Endothelial cell of umbilical vein (primary cell): ENCODE results near the gene PDLIM1. TPM values are rescaled to one million over a fixed set of nuclear protein-coding genes. Genes with fewer than 3 reads are reported as not detected.

Experiments used
- BruUV-seq: library from RNA; stranded (reverse); fragments of 400-500 nt; replicated peaks from 2 replicates; lab custom pipeline; 2021; lab: Mats Ljungman, UMichigan
- CTCF ChIA-PET: fragments of 300-600, 350-600 bp; sonication (Branson Sonifier 250); formaldehyde crosslinking; loops from one replicate; lab custom pipeline; 2021; ENCODE audit warnings: antibody characterized with exemption, inconsistent platforms; lab: Charles Lee
- POLR2A ChIA-PET: fragments of 300-600, 350-600 bp; sonication (Branson Sonifier 250); formaldehyde crosslinking; loops from one replicate; lab custom pipeline; 2021; ENCODE audit warnings: antibody characterized with exemption, inconsistent platforms; lab: Charles Lee
- DNase-seq: peaks from one replicate; pipeline ENCODE4 v3.0.0-alpha.2; 2011; ENCODE audit warnings: low read depth, low spot score
- FAIRE-seq: peaks from 2 replicates; lab custom pipeline; 2011; peaks lifted over from hg19 to GRCh38; lab: Jason Lieb, UNC
- H2AFZ ChIP-seq: 2 replicates; pipeline ENCODE4 v1.6.0; 2012; ENCODE audit warnings: low read depth, low read length, control low read depth, inconsistent platforms
- H3K27ac ChIP-seq: 2 replicates; pipeline ENCODE4 v1.5.1; 2011; ENCODE audit warnings: low read depth, mild to moderate bottlenecking, control low read depth, low read length, moderate library complexity; ENCODE audit not compliant: insufficient read depth
- H3K27me3 ChIP-seq, 2 experiments: 2 replicates each; pipeline versions ENCODE4 v1.6.0 to v1.6.1; 2011; ENCODE audit warnings: low read length in 2 of 2, mixed read lengths in 1 of 2; ENCODE audit not compliant: control insufficient read depth in 2 of 2, insufficient read depth in 2 of 2
- H3K36me3 ChIP-seq, 2 experiments: 2 replicates in 1 of 2; 3 replicates in 1 of 2; pipeline ENCODE4 v1.5.1; 2011; ENCODE audit warnings: low read length in 2 of 2, mild to moderate bottlenecking in 1 of 2, moderate library complexity in 1 of 2; ENCODE audit not compliant: control insufficient read depth in 2 of 2, insufficient read depth in 2 of 2; ENCODE audit errors: extremely low read depth in 1 of 2
- H3K4me1 ChIP-seq: 3 replicates; pipeline ENCODE4 v1.5.1; 2011; ENCODE audit warnings: mild to moderate bottlenecking, low read length; ENCODE audit not compliant: control insufficient read depth, insufficient read depth; ENCODE audit errors: extremely low read depth
- H3K4me2 ChIP-seq: 2 replicates; pipeline ENCODE4 v1.6.1; 2011; ENCODE audit warnings: low read length, control low read depth, mixed read lengths; ENCODE audit not compliant: insufficient read depth
- H3K4me3 ChIP-seq, 3 experiments: fragments of 200-600 bp in 1 of 3; sonication (generic), shearing (Covaris generic) in 1 of 3; replicated peaks in 1 of 3; 2 replicates each; pipeline ENCODE4 v1.5.1; 2011 to 2016; ENCODE audit warnings: control low read depth in 3 of 3, low read length in 3 of 3, mild to moderate bottlenecking in 2 of 3, inconsistent platforms in 1 of 3, low read depth in 1 of 3, moderate library complexity in 1 of 3; ENCODE audit not compliant: insufficient read depth in 1 of 3
- H3K79me2 ChIP-seq: 2 replicates; pipeline ENCODE4 v1.6.0; 2012; ENCODE audit warnings: low read length, inconsistent platforms; ENCODE audit not compliant: control insufficient read depth, insufficient read depth
- H3K9ac ChIP-seq: replicated peaks from 2 replicates; pipeline ENCODE3; 2011; ENCODE audit warnings: low read length, control low read depth; ENCODE audit not compliant: insufficient read depth; ENCODE audit errors: extremely low read depth
- H3K9me1 ChIP-seq: replicated peaks from 3 replicates; pipeline ENCODE4 v1.6.0; 2011; ENCODE audit warnings: mild to moderate bottlenecking, low read length; ENCODE audit not compliant: control insufficient read depth, insufficient read depth; ENCODE audit errors: extremely low read depth
- H3K9me3 ChIP-seq: replicated peaks from 2 replicates; pipeline ENCODE4 v1.5.1; 2012; ENCODE audit warnings: low read length, inconsistent platforms; ENCODE audit not compliant: control insufficient read depth, insufficient read depth
- H4K20me1 ChIP-seq: replicated peaks from 2 replicates; pipeline ENCODE3; 2011; ENCODE audit warnings: mild to moderate bottlenecking, low read length; ENCODE audit not compliant: control insufficient read depth, insufficient read depth; ENCODE audit errors: extremely low read depth
- CTCF ChIP-seq, 2 donors: IDR thresholded peaks; 1 replicate in 1 of 2; 2 replicates in 1 of 2; pipeline ENCODE4 v1.5.1; 2011; ENCODE audit warnings: low read length in 2 of 2, mild to moderate bottlenecking in 2 of 2, moderate library complexity in 2 of 2, control low read depth in 1 of 2, inconsistent platforms in 1 of 2, low read depth in 1 of 2; ENCODE audit not compliant: insufficient read depth in 1 of 2; ENCODE audit errors: extremely low read depth in 1 of 2
- FOS ChIP-seq: IDR thresholded peaks from 2 replicates; pipeline ENCODE4 v1.6.1; 2011; ENCODE audit warnings: mild to moderate bottlenecking, low read length, moderate library complexity, borderline replicate concordance; ENCODE audit not compliant: insufficient read depth
- POLR2AphosphoS5 ChIP-seq: IDR thresholded peaks from 2 replicates; pipeline ENCODE4 v1.6.1; 2012; ENCODE audit warnings: low read depth, mild to moderate bottlenecking, control low read depth, low read length, moderate library complexity; ENCODE audit not compliant: insufficient read depth
- dilution Hi-C: fragments of 300-500 bp; cut with MboI; formaldehyde crosslinking; loops from one replicate; pipeline ENCODE4 v1.15.0; 2019; ENCODE audit warnings: low sequenced_read_pairs; ENCODE audit not compliant: extremely low pct_ligation_motif_present
- intact Hi-C: fragments of 100-400 bp; cut with micrococcal nuclease; formaldehyde crosslinking; loops from one replicate; pipeline ENCODE4 v1.10.0; 2022
- polyA plus RNA-seq, 4 experiments: library from polyadenylated mRNA; depleted of rRNA in 3 of 4; stranded (reverse) in 3 of 4; unstranded in 1 of 4; fragments of >200 nt; gene quantifications; 2 replicates each; pipeline versions ENCODE4 v1.2.1 to v1.2.3, GENCODE V29; 2011 to 2012; ENCODE audit warnings: missing spikeins in 1 of 4
- total RNA-seq: library from RNA; stranded (reverse); gene quantifications from 2 replicates; pipeline ENCODE4 v1.2.3, GENCODE V29; 2021

PDLIM1 gene
- total and polyA plus RNA-seq, 2 donors (not counting 3 experiments of a cell fraction or from before 2014, with no cell fraction given) = 91.1 to 122 TPM

GRCh38 chr10:95242581-95243317 is 48.1 kb downstream of the PDLIM1 start:
- peak; percentile 89 for FAIRE-seq
- H3K4me3 ChIP-seq = no peak overlapping the region
- no peaks in the 10 kb centered on the region for H3K9me3 ChIP-seq
- peak; percentile 41 for DNase-seq
- no peaks in the 10 kb centered on the region for H3K79me2 ChIP-seq
- peaks cover 5% of the 10 kb centered on the region for H3K4me1 ChIP-seq
- ChIA-PET POLR2A (interaction anchor here (0.5 to 1.6 kb wide), 2 partner anchors 66 to 123 kb away, joined by 3 to 4 read pairs; no protein-coding TSS in a partner anchor), CTCF (interaction anchor here (0.6 to 8.3 kb wide), 41 partner anchors 7 to 612 kb away, joined by 3 to 492 read pairs (median 4); no protein-coding TSS in a partner anchor)
- TF ChIP-seq CTCF (IDR thresholded peaks at IDR 0.05; ENCODE audit: extremely low read depth in 1 of 2, insufficient read depth in 1 of 2, low read depth in 1 of 2, low read length in 2 of 2) = peak; percentile 58 to 74
- no peak for TF ChIP-seq FOS
- TF ChIP-seq POLR2AphosphoS5 = no peak
- H4K20me1 ChIP-seq = no peaks in the 10 kb centered on the region
- H3K9me1 ChIP-seq = no peaks in the 10 kb centered on the region
- BruUV-seq = no TSS peak
- dilution Hi-C loops (no loop called here), intact Hi-C loops (loop anchor here (1.0 to 10.0 kb wide), 5 partner anchors 34 to 612 kb away; no protein-coding TSS in a partner anchor)
- H3K36me3 ChIP-seq = peaks cover 4 to 36% of the 10 kb centered on the region in 2 experiments
- H3K27ac ChIP-seq = no peak overlapping the region
- H3K27me3 ChIP-seq = no peaks in the 10 kb centered on the region
- no peak overlapping the region for H2AFZ ChIP-seq
- no peak overlapping the region for H3K4me2 ChIP-seq
- H3K9ac ChIP-seq = no peak overlapping the region
